GM19438 (cell line): ENCODE measurements around the gene NOTCH3.

ENCODE experiments used
- ATAC-seq: cut with Tn5 transposase; IDR thresholded peaks from one replicate; pipeline ENCODE4 v1.9.1; 2021; ENCODE audit warnings: low read depth; ENCODE audit not compliant: unreplicated experiment

NOTCH3 gene

GRCh38 chr19:15200553-15201364 lies at the start of gene NOTCH3:
Gene NOTCH3 (minus strand): TSS chr19:15200995. CDS start chr19:15200905, 90 bp downstream.
- ATAC-seq: no peak

- no peak for ATAC-seq
Observed at GRCh38 chr19:15250640-15250993, 49.8 kb upstream of the NOTCH3 start.

GRCh38 chr19:15249972-15250639 lies 49.3 kb upstream of the NOTCH3 start:
- ATAC-seq: no peak

GRCh38 chr19:15249528-15249874 lies 48.7 kb upstream of the NOTCH3 start:
- ATAC-seq: no peak

GRCh38 chr19:15248648-15249527 lies 48.1 kb upstream of the NOTCH3 start:
- ATAC-seq: no peak

GRCh38 chr19:15248106-15248505 lies 47.3 kb upstream of the NOTCH3 start:
- ATAC-seq: no peak

- ATAC-seq: no peak
Observed at GRCh38 chr19:15247107-15248014, 46.6 kb upstream of the NOTCH3 start.

- no peak for ATAC-seq
Observed at GRCh38 chr19:15246198-15246481, 45.3 kb upstream of the NOTCH3 start.

GRCh38 chr19:15245370-15246197 lies 44.8 kb upstream of the NOTCH3 start:
- no peak for ATAC-seq

- ATAC-seq: no peak
Observed at GRCh38 chr19:15244808-15245207, 44.0 kb upstream of the NOTCH3 start.

GRCh38 chr19:15244106-15244803 lies 43.5 kb upstream of the NOTCH3 start:
- no peak for ATAC-seq

GRCh38 chr19:15243236-15243957 lies 42.6 kb upstream of the NOTCH3 start:
- no peak for ATAC-seq

- ATAC-seq: no peak
Observed at GRCh38 chr19:15241259-15241910, 40.6 kb upstream of the NOTCH3 start.

GRCh38 chr19:15240515-15240914 lies 39.7 kb upstream of the NOTCH3 start:
- ATAC-seq: no peak

GRCh38 chr19:15239337-15239949 lies 38.6 kb upstream of the NOTCH3 start:
- no peak for ATAC-seq

GRCh38 chr19:15238639-15239155 lies 37.9 kb upstream of the NOTCH3 start:
- no peak for ATAC-seq
